Measurements from ENCODE around the gene ABCB8. TPM values are rescaled to one million over a fixed set of nuclear protein-coding genes. Genes with fewer than 3 reads are reported as not detected.
A peak's percentile ranks its signal among the peaks of the same experiment; 100 is the strongest.

Gene ABCB8
- total RNA-seq, 2 experiments from 2014 or later, result 57.0 to 62.2 TPM

- H3K9me3 ChIP-seq (ENCODE audit: control insufficient read depth in 1 of 2, insufficient read depth in 1 of 2, low read length in 2 of 2), result no peaks in the 10 kb centered on the region
- H3K4me1 ChIP-seq (ENCODE audit: insufficient read depth, low read length), result peaks cover 46% of the 10 kb centered on the region
- TF ChIP-seq, protein P1, sequence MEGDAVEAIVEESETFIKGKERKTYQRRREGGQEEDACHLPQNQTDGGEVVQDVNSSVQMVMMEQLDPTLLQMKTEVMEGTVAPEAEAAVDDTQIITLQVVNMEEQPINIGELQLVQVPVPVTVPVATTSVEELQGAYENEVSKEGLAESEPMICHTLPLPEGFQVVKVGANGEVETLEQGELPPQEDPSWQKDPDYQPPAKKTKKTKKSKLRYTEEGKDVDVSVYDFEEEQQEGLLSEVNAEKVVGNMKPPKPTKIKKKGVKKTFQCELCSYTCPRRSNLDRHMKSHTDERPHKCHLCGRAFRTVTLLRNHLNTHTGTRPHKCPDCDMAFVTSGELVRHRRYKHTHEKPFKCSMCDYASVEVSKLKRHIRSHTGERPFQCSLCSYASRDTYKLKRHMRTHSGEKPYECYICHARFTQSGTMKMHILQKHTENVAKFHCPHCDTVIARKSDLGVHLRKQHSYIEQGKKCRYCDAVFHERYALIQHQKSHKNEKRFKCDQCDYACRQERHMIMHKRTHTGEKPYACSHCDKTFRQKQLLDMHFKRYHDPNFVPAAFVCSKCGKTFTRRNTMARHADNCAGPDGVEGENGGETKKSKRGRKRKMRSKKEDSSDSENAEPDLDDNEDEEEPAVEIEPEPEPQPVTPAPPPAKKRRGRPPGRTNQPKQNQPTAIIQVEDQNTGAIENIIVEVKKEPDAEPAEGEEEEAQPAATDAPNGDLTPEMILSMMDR (IDR thresholded peaks at IDR 0.05), result peak; percentile 58
- H3K27ac ChIP-seq (ENCODE audit: low read depth in 1 of 2, low read length in 2 of 2), result peak within 1 kb of the TSS; percentile 69 to 71
- Mint-ChIP-seq H3K4me3 (peak within 1 kb of the TSS; percentile 96), H3K27ac (peak within 1 kb of the TSS; percentile 91), H3K4me1 (ENCODE audit: low read depth) (peaks cover 41% of the 10 kb centered on the region), H3K27me3 (no peaks in the 10 kb centered on the region), H3K36me3 (ENCODE audit: low read depth) (peaks cover 14% of the 10 kb centered on the region), H3K9me3 (no peaks in the 10 kb centered on the region)
- peaks cover 12% of the 10 kb centered on the region for H3K36me3 ChIP-seq (ENCODE audit: insufficient read depth, low read length)
- peak within 1 kb of the TSS; percentile 89 for H3K4me3 ChIP-seq (ENCODE audit: low read length)
- peak; percentile 40 to 85 (median 71) for DNase-seq
- ChIA-PET POLR2A (interaction anchor here (0.8 to 2.8 kb wide), 6 partner anchors 8 to 45 kb away, joined by 3 to 17 read pairs (median 4); partner anchors contain the start of genes ABCB8, FASTK and TMUB1), CTCF (interaction anchor here (1.0 to 2.0 kb wide), 5 partner anchors 17 to 64 kb away, joined by 3 to 11 read pairs (median 7); partner anchors contain the start of genes ABCB8 and TMUB1)
- no peaks in the 10 kb centered on the region for H3K27me3 ChIP-seq (ENCODE audit: control insufficient read depth in 1 of 2, insufficient read depth in 2 of 2, low read length in 2 of 2)
- ATAC-seq (ENCODE audit: poor library complexity), result no peak
- intact Hi-C loops (cut with DNase I, micrococcal nuclease), result loop anchor here (1.0 to 10.0 kb wide), 6 partner anchors 21 to 1345 kb away; partner anchors contain the start of genes ABCB8 (in 1 of the 2), CHPF2 (in 1 of the 2), FASTK (in 1 of the 2) and ZNF467 (in 1 of the 2)
Measured at GRCh38 chr7:151059367-151060112, 31.3 kb downstream of the ABCB8 start, which contains the start of gene SLC4A2. TSS of gene SLC4A2 (plus strand) at chr7:151059589. CDS start at chr7:151061988, 2,399 bp downstream.

DNA sequence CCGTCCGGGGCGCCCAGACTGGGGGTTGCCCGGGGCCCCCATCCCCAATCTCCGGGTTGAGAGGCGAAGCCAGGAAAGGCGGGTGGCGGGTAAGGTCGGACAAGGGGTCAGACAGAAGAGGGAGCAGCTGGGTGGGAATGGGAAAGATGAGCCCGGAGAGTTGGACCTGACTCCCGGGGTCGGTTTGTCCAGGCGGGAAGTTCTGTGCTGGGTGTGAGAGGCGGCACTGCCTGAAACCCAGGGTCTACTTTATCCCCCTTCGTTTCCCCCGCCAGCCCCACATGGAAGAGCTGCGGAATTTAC, 31.8 kb downstream of the ABCB8 start:
- peak overlapping the region; percentile 91 for H3K27ac Mint-ChIP-seq
- H3K27me3 Mint-ChIP-seq, result no peaks in the 10 kb centered on the region
- POLR2A ChIA-PET, result interaction anchor here (0.9 to 1.8 kb wide), 2 partner anchors 9 to 45 kb away, joined by 4 to 5 read pairs; no protein-coding TSS in a partner anchor
- peak overlapping the region in 1 of 2 donors; percentile 69 for H3K27ac ChIP-seq (ENCODE audit: low read depth in 1 of 2, low read length in 2 of 2)
- peak overlapping the region; percentile 88 for H3K4me3 Mint-ChIP-seq
- no peaks in the 10 kb centered on the region for H3K9me3 Mint-ChIP-seq
- H3K27me3 ChIP-seq (ENCODE audit: control insufficient read depth in 1 of 2, insufficient read depth in 2 of 2, low read length in 2 of 2), result no peaks in the 10 kb centered on the region
- H3K36me3 Mint-ChIP-seq (ENCODE audit: low read depth), result peaks cover 16% of the 10 kb centered on the region
- TF ChIP-seq, protein P1 (IDR thresholded peaks at IDR 0.05), result no peak
- H3K4me1 Mint-ChIP-seq (ENCODE audit: low read depth), result peaks cover 38% of the 10 kb centered on the region
- no peak for DNase-seq
- peaks cover 15% of the 10 kb centered on the region for H3K36me3 ChIP-seq (ENCODE audit: insufficient read depth, low read length)
- H3K4me1 ChIP-seq (ENCODE audit: insufficient read depth, low read length), result peaks cover 46% of the 10 kb centered on the region
- H3K9me3 ChIP-seq (ENCODE audit: control insufficient read depth in 1 of 2, insufficient read depth in 1 of 2, low read length in 2 of 2), result no peaks in the 10 kb centered on the region
- H3K4me3 ChIP-seq (ENCODE audit: low read length), result peak overlapping the region; percentile 89
- no peak for ATAC-seq (ENCODE audit: poor library complexity)
- CTCF ChIA-PET, result interaction anchor here (1.0 to 2.0 kb wide), 3 partner anchors 16 to 51 kb away, joined by 3 to 11 read pairs (median 7); partner anchors contain the start of gene TMUB1
- intact Hi-C loops (cut with DNase I, micrococcal nuclease), result no loop called here

- Histone ChIP-seq H3K4me3 (ENCODE audit: low read length) (peak overlapping the region; percentile 89), H3K27me3 (ENCODE audit: control insufficient read depth in 1 of 2, insufficient read depth in 2 of 2, low read length in 2 of 2) (no peaks in the 10 kb centered on the region), H3K36me3 (ENCODE audit: insufficient read depth, low read length) (peaks cover 17% of the 10 kb centered on the region), H3K4me1 (ENCODE audit: insufficient read depth, low read length) (peaks cover 46% of the 10 kb centered on the region), H3K9me3 (ENCODE audit: control insufficient read depth in 1 of 2, insufficient read depth in 1 of 2, low read length in 2 of 2) (no peaks in the 10 kb centered on the region), H3K27ac (ENCODE audit: low read depth in 1 of 2, low read length in 2 of 2) (no peak overlapping the region)
- ATAC-seq (ENCODE audit: poor library complexity) (no peak), DNase-seq (peak in 3 of 14 experiments; percentile 9 to 55 (median 36))
- Mint-ChIP-seq H3K4me3 (peak overlapping the region; percentile 88), H3K9me3 (no peaks in the 10 kb centered on the region), H3K4me1 (ENCODE audit: low read depth) (peaks cover 38% of the 10 kb centered on the region), H3K36me3 (ENCODE audit: low read depth) (peaks cover 21% of the 10 kb centered on the region), H3K27ac (peak overlapping the region; percentile 91), H3K27me3 (no peaks in the 10 kb centered on the region)
- TF ChIP-seq, protein P1 (IDR thresholded peaks at IDR 0.05), result no peak
- CTCF ChIA-PET, result interaction anchor here (1.0 to 2.0 kb wide), 3 partner anchors 15 to 50 kb away, joined by 3 to 11 read pairs (median 7); partner anchors contain the start of gene TMUB1
- intact Hi-C loops (cut with DNase I, micrococcal nuclease), result no loop called here
- POLR2A ChIA-PET, result interaction anchor here (1.1 to 1.8 kb wide), 2 partner anchors 9 to 32 kb away, joined by 3 to 5 read pairs; partner anchors contain the start of gene ABCB8
Measured at GRCh38 chr7:151060416-151061212, 32.4 kb downstream of the ABCB8 start.
